H1 (cell line): ENCODE data around the gene SH3YL1. TPM values are rescaled to one million over a fixed set of nuclear protein-coding genes. Genes with fewer than 3 reads are reported as not detected.

ENCODE experiments used
- ASH2L ChIP-seq: fragments of 200-600, 300-600 bp; sonication (generic); IDR thresholded peaks from one replicate; pipeline ENCODE4 v1.7.1; 2017; ENCODE audit warnings: low read length
- BCL11A ChIP-seq, 2 experiments: IDR thresholded peaks; one replicate each; pipeline ENCODE4 v1.6.1; 2011; ENCODE audit warnings: low read depth in 2 of 2, low read length in 2 of 2, mild to moderate bottlenecking in 2 of 2
- CTBP2 ChIP-seq: IDR thresholded peaks from 2 replicates; pipeline ENCODE4 v1.7.0; 2011; ENCODE audit warnings: borderline replicate concordance, mild to moderate bottlenecking, moderate library complexity, mixed read lengths, low read length; ENCODE audit not compliant: insufficient read depth, insufficient read length
- GABPA ChIP-seq: IDR thresholded peaks from 2 replicates; pipeline ENCODE4 v1.6.1; 2011; ENCODE audit warnings: mild to moderate bottlenecking, low read length, moderate library complexity, borderline replicate concordance; ENCODE audit not compliant: insufficient read depth
- RBBP5 ChIP-seq: IDR thresholded peaks from 2 replicates; pipeline ENCODE4 v1.7.1; 2012; ENCODE audit warnings: low read depth, mild to moderate bottlenecking, inconsistent platforms, low read length, moderate library complexity, borderline replicate concordance
- SAP30 ChIP-seq: fragments of 300-600 bp; sonication (generic); IDR thresholded peaks from 2 replicates; pipeline ENCODE4 v1.7.1; 2012; ENCODE audit warnings: low read length, moderate library complexity, mild to moderate bottlenecking, inconsistent platforms; ENCODE audit not compliant: insufficient read depth, insufficient replicate concordance
- SIX5 ChIP-seq: IDR thresholded peaks from 2 replicates; pipeline ENCODE4 v1.6.1; 2011; ENCODE audit warnings: mild to moderate bottlenecking, low read depth, low read length
- polyA plus RNA-seq, 7 experiments: library from polyadenylated mRNA; depleted of rRNA in 3 of 7; stranded (reverse) in 5 of 7; unstranded in 2 of 7; fragments of >200 nt in 5 of 7; fragments of 200-250 nt in 2 of 7; gene quantifications; 1 replicate in 5 of 7; 2 replicates in 1 of 7; 4 replicates in 1 of 7; pipeline versions ENCODE4 v1.2.1 to v1.2.3, GENCODE V29; 2011 to 2013; ENCODE audit warnings: missing spikeins in 2 of 7, mixed read lengths in 2 of 7
- total RNA-seq: library from RNA; stranded (reverse); fragmentation: NEBNext Ultra II Directional; extraction: Animal tissue kit (Norgen Biotek cat#: 25700); gene quantifications from 2 replicates; pipeline ENCODE4 v1.2.1, GENCODE V29; 2021

Gene SH3YL1
- total and polyA plus RNA-seq, 2 of the 8 experiments (the other 6 are each of a cell fraction or from before 2014, with no cell fraction given): 13.6 to 37.2 TPM

- TF ChIP-seq SAP30 (no peak), SIX5 (no peak), CTBP2 (no peak), BCL11A (IDR thresholded peaks at IDR 0.05; ENCODE audit: low read depth in 2 of 2, low read length in 2 of 2) (no peak), RBBP5 (no peak), ASH2L (no peak), GABPA (no peak)
These were observed 1.7 kb downstream of the SH3YL1 start (continued) for GRCh38 chr2:262117-262516.
